Osteocyte (in vitro differentiated cells): ENCODE data around the gene SERINC5. TPM values are rescaled to one million over a fixed set of nuclear protein-coding genes. Genes with fewer than 3 reads are reported as not detected.

Experiments
- DNase-seq: peaks from one replicate; pipeline ENCODE4 v3.0.0; 2021; ENCODE audit warnings: mixed read lengths; ENCODE audit not compliant: unreplicated experiment; ENCODE audit errors: extremely low spot score
- H3K27ac Mint-ChIP-seq: one replicate; pipeline ENCODE4 v1.8.0; 2021; ENCODE audit warnings: mild to moderate bottlenecking, mixed read lengths; ENCODE audit not compliant: unreplicated experiment
- H3K27me3 Mint-ChIP-seq: one replicate; pipeline ENCODE4 v1.8.0; 2021; ENCODE audit warnings: mixed read lengths; ENCODE audit not compliant: unreplicated experiment
- H3K36me3 Mint-ChIP-seq: one replicate; pipeline ENCODE4 v1.8.0; 2021; ENCODE audit warnings: mixed read lengths; ENCODE audit not compliant: unreplicated experiment
- H3K4me1 Mint-ChIP-seq: one replicate; pipeline ENCODE4 v1.8.0; 2021; ENCODE audit warnings: mixed read lengths; ENCODE audit not compliant: unreplicated experiment
- H3K4me3 Mint-ChIP-seq: one replicate; pipeline ENCODE4 v1.8.0; 2021; ENCODE audit warnings: mild to moderate bottlenecking, moderate library complexity, mixed read lengths; ENCODE audit not compliant: unreplicated experiment
- H3K9me3 Mint-ChIP-seq: one replicate; pipeline ENCODE4 v1.8.0; 2021; ENCODE audit warnings: mixed read lengths; ENCODE audit not compliant: unreplicated experiment
- total RNA-seq: library from RNA; stranded (reverse); gene quantifications from 2 replicates; pipeline ENCODE4 v1.2.1, GENCODE V29; 2021
- TF ChIP-seq, protein P1 (sequence below): fragments of 200-600 bp; sonication (generic); IDR thresholded peaks from 2 replicates; pipeline ENCODE4 v1.5.0; 2021; ENCODE audit warnings: antibody characterized with exemption, mild to moderate bottlenecking, moderate library complexity

SERINC5 gene
- total RNA-seq, 1 donor from 2014 or later: 43.2 TPM

GRCh38 chr5:80134876-80135275 lies 121.0 kb downstream of the SERINC5 start:
- Mint-ChIP-seq H3K36me3 (no peaks in the 10 kb centered on the region), H3K27ac (no peak overlapping the region), H3K9me3 (peaks cover 4% of the 10 kb centered on the region), H3K27me3 (no peaks in the 10 kb centered on the region), H3K4me3 (no peak overlapping the region), H3K4me1 (peaks cover 7% of the 10 kb centered on the region)
- no peak for DNase-seq
- TF ChIP-seq, protein P1, sequence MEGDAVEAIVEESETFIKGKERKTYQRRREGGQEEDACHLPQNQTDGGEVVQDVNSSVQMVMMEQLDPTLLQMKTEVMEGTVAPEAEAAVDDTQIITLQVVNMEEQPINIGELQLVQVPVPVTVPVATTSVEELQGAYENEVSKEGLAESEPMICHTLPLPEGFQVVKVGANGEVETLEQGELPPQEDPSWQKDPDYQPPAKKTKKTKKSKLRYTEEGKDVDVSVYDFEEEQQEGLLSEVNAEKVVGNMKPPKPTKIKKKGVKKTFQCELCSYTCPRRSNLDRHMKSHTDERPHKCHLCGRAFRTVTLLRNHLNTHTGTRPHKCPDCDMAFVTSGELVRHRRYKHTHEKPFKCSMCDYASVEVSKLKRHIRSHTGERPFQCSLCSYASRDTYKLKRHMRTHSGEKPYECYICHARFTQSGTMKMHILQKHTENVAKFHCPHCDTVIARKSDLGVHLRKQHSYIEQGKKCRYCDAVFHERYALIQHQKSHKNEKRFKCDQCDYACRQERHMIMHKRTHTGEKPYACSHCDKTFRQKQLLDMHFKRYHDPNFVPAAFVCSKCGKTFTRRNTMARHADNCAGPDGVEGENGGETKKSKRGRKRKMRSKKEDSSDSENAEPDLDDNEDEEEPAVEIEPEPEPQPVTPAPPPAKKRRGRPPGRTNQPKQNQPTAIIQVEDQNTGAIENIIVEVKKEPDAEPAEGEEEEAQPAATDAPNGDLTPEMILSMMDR: no peak

- TF ChIP-seq, protein P1: no peak
- peaks cover 6% of the 10 kb centered on the region for H3K9me3 Mint-ChIP-seq
- peaks cover 36% of the 10 kb centered on the region for H3K4me1 Mint-ChIP-seq
- H3K36me3 Mint-ChIP-seq: no peaks in the 10 kb centered on the region
- H3K4me3 Mint-ChIP-seq: no peak overlapping the region
- no peak overlapping the region for H3K27ac Mint-ChIP-seq
- DNase-seq: no peak
- no peaks in the 10 kb centered on the region for H3K27me3 Mint-ChIP-seq
These were observed 126.7 kb downstream of the SERINC5 start for GRCh38 chr5:80129146-80129545.

GRCh38 chr5:80128141-80128540 lies 127.7 kb downstream of the SERINC5 start:
- H3K9me3 Mint-ChIP-seq: peaks cover 6% of the 10 kb centered on the region
- peaks cover 36% of the 10 kb centered on the region for H3K4me1 Mint-ChIP-seq
- TF ChIP-seq, protein P1: no peak
- peak overlapping the region; percentile 84 for H3K27ac Mint-ChIP-seq
- no peak for DNase-seq
- peak overlapping the region; percentile 15 for H3K4me3 Mint-ChIP-seq
- no peaks in the 10 kb centered on the region for H3K36me3 Mint-ChIP-seq
- H3K27me3 Mint-ChIP-seq: no peaks in the 10 kb centered on the region

DNA sequence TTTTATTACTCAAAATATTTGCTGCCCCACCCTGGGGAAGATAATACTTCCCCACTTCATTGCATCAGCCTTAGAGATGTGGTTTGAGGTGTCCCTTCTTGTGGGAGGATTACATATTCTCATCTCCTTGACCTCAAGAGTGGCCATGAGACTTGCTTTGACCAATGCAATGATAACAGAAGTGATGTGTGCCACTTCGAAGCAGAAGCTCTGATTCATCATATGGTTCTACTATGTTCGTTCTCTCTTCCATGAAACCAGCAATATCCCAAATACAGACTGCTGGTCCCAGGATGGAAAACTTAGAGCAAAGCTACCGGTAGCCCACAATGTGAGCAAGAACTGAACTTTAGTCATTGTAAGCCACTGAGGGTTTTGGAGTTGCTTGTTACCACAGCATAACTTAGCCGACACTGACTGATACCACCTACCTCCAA lies 128.7 kb downstream of the SERINC5 start:
- TF ChIP-seq, protein P1: no peak
- Mint-ChIP-seq H3K27me3 (no peaks in the 10 kb centered on the region), H3K4me1 (peaks cover 36% of the 10 kb centered on the region), H3K36me3 (no peaks in the 10 kb centered on the region), H3K4me3 (no peak overlapping the region), H3K9me3 (peaks cover 6% of the 10 kb centered on the region), H3K27ac (no peak overlapping the region)
- no peak for DNase-seq

GRCh38 chr5:80125962-80126480 lies 129.8 kb downstream of the SERINC5 start:
- H3K4me3 Mint-ChIP-seq: no peak overlapping the region
- peak overlapping the region; percentile 69 for H3K27ac Mint-ChIP-seq
- TF ChIP-seq, protein P1: peak; percentile 31
- no peaks in the 10 kb centered on the region for H3K36me3 Mint-ChIP-seq
- H3K27me3 Mint-ChIP-seq: no peaks in the 10 kb centered on the region
- peaks cover 3% of the 10 kb centered on the region for H3K9me3 Mint-ChIP-seq
- DNase-seq: no peak
- H3K4me1 Mint-ChIP-seq: peaks cover 36% of the 10 kb centered on the region
